Measurements from ENCODE around the gene HBM.
"Not testable (repeated sequence)": the region's sequence is repeated elsewhere in the genome, so short reads cannot be mapped to it uniquely, and the experiment has no call there.

The HBM gene

GRCh38 chr16:119295-119694, 46.5 kb upstream of the HBM start:
- Histone ChIP-seq H3K36me3 (ENCODE audit: low read depth) (peaks cover 27% of the 10 kb centered on the region), H3K27me3 (ENCODE audit: insufficient read depth, poor library complexity, severe bottlenecking) (no peaks in the 10 kb centered on the region), H3K27ac (ENCODE audit: poor library complexity, severe bottlenecking) (no peak overlapping the region), H3K9me3 (ENCODE audit: severe bottlenecking) (no peaks in the 10 kb centered on the region), H3K4me3 (ENCODE audit: severe bottlenecking) (no peak overlapping the region), H3K4me1 (ENCODE audit: insufficient read depth, poor library complexity, severe bottlenecking) (no peaks in the 10 kb centered on the region)
- no peak for DNase-seq (ENCODE audit: low spot score)
- ATAC-seq (ENCODE audit: low read depth): no peak
- no peak for TF ChIP-seq CTCF (IDR thresholded peaks at IDR 0.05; ENCODE audit: poor library complexity, severe bottlenecking)

- no peak overlapping the region for H3K4me3 ChIP-seq (ENCODE audit: severe bottlenecking)
- no peak overlapping the region for H3K27ac ChIP-seq (ENCODE audit: poor library complexity, severe bottlenecking)
- no peaks in the 10 kb centered on the region for H3K9me3 ChIP-seq (ENCODE audit: severe bottlenecking)
- peaks cover 27% of the 10 kb centered on the region for H3K36me3 ChIP-seq (ENCODE audit: low read depth)
- H3K27me3 ChIP-seq (ENCODE audit: insufficient read depth, poor library complexity, severe bottlenecking): no peaks in the 10 kb centered on the region
- no peak for DNase-seq (ENCODE audit: low spot score)
- no peaks in the 10 kb centered on the region for H3K4me1 ChIP-seq (ENCODE audit: insufficient read depth, poor library complexity, severe bottlenecking)
- TF ChIP-seq CTCF (IDR thresholded peaks at IDR 0.05; ENCODE audit: poor library complexity, severe bottlenecking): no peak
- no peak for ATAC-seq (ENCODE audit: low read depth)
Measured at GRCh38 chr16:119835-120491, 45.8 kb upstream of the HBM start.

GRCh38 chr16:120756-121155, 45.0 kb upstream of the HBM start:
- Histone ChIP-seq H3K9me3 (ENCODE audit: severe bottlenecking) (no peaks in the 10 kb centered on the region), H3K27me3 (ENCODE audit: insufficient read depth, poor library complexity, severe bottlenecking) (no peaks in the 10 kb centered on the region), H3K4me1 (ENCODE audit: insufficient read depth, poor library complexity, severe bottlenecking) (no peaks in the 10 kb centered on the region), H3K27ac (ENCODE audit: poor library complexity, severe bottlenecking) (no peak overlapping the region), H3K36me3 (ENCODE audit: low read depth) (peaks cover 24% of the 10 kb centered on the region), H3K4me3 (ENCODE audit: severe bottlenecking) (no peak overlapping the region)
- no peak for TF ChIP-seq CTCF (IDR thresholded peaks at IDR 0.05; ENCODE audit: poor library complexity, severe bottlenecking)
- no peak for DNase-seq (ENCODE audit: low spot score)
- ATAC-seq (ENCODE audit: low read depth): no peak

GRCh38 chr16:122361-122760, 43.4 kb upstream of the HBM start:
- DNase-seq (ENCODE audit: low spot score) (no peak), ATAC-seq (ENCODE audit: low read depth) (no peak)
- H3K4me3 ChIP-seq (ENCODE audit: severe bottlenecking): no peak overlapping the region
- H3K27ac ChIP-seq (ENCODE audit: poor library complexity, severe bottlenecking): no peak overlapping the region
- H3K36me3 ChIP-seq (ENCODE audit: low read depth): peaks cover 9% of the 10 kb centered on the region
- H3K27me3 ChIP-seq (ENCODE audit: insufficient read depth, poor library complexity, severe bottlenecking): no peaks in the 10 kb centered on the region
- no peaks in the 10 kb centered on the region for H3K4me1 ChIP-seq (ENCODE audit: insufficient read depth, poor library complexity, severe bottlenecking)
- TF ChIP-seq CTCF (IDR thresholded peaks at IDR 0.05; ENCODE audit: poor library complexity, severe bottlenecking): no peak
- H3K9me3 ChIP-seq (ENCODE audit: severe bottlenecking): no peaks in the 10 kb centered on the region

DNA sequence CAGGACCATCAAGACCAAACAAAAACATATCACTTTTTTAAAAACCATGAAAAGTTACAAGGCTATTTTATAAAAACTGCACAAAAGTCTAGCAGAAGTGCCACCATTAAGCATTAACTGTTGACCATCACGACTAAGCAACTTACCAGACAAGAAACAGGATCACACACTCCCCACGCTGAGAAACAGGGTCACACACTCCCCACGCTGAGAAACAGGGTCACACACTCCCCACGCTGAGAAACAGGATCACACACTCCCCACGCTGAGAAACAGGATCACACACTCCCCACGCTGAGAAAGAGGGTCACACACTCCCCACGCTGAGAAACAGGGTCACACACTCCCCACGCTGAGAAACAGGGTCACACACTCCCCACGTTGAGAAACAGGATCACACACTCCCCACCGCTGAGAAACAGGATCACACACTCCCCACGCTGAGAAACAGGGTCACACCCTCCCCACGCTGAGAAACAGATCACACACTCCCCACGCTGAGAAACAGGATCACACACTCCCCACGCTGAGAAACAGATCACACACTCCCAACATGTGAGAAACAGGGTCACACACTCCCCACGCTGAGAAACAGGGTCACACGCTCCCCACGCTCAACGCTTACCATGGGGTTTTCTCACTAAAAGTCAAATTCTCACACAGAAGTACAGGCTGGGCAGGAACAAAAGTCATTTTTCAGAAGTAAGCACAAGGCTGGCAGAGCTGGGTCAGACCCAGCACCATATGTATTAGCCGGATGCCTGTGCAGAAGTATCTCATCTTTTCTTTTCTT, 42.0 kb upstream of the HBM start:
- H3K27ac ChIP-seq (ENCODE audit: poor library complexity, severe bottlenecking): not testable (repeated sequence)

More for the DNA sequence above, 42.0 kb upstream of the HBM start:
- not testable (repeated sequence) for H3K4me1 ChIP-seq (ENCODE audit: insufficient read depth, poor library complexity, severe bottlenecking); H3K9me3 ChIP-seq (ENCODE audit: severe bottlenecking); ATAC-seq (ENCODE audit: low read depth); DNase-seq (ENCODE audit: low spot score); H3K36me3 ChIP-seq (ENCODE audit: low read depth); H3K27me3 ChIP-seq (ENCODE audit: insufficient read depth, poor library complexity, severe bottlenecking); H3K4me3 ChIP-seq (ENCODE audit: severe bottlenecking)
